Endodermal cell (in vitro differentiated cells): Measurements from ENCODE around the gene ANO1. TPM values are rescaled to one million over a fixed set of nuclear protein-coding genes. Genes with fewer than 3 reads are reported as not detected.

Source experiments
- DNase-seq: peaks from one replicate; pipeline ENCODE4 v3.0.0-alpha.2; 2017
- H3K27ac ChIP-seq: 2 replicates; pipeline ENCODE4 v1.5.1; 2013; ENCODE audit warnings: mild to moderate bottlenecking, low read depth, low read length, moderate library complexity
- H3K27me3 ChIP-seq: 2 replicates; pipeline ENCODE4 v1.6.1; 2013; ENCODE audit warnings: mild to moderate bottlenecking, low read length, moderate library complexity; ENCODE audit not compliant: insufficient read depth, control insufficient read depth, poor library complexity, severe bottlenecking
- H3K36me3 ChIP-seq: 2 replicates; pipeline ENCODE4 v1.7.0; 2013; ENCODE audit warnings: mild to moderate bottlenecking, low read length, moderate library complexity; ENCODE audit not compliant: control insufficient read depth, insufficient read depth
- H3K4me1 ChIP-seq: one replicate; pipeline ENCODE4 v1.7.0; 2013; ENCODE audit warnings: low read length; ENCODE audit not compliant: control insufficient read depth, insufficient read depth
- H3K4me3 ChIP-seq: 2 replicates; pipeline ENCODE4 v1.5.1; 2013; ENCODE audit warnings: mild to moderate bottlenecking, low read length, moderate library complexity
- H3K9ac ChIP-seq: 2 replicates; pipeline ENCODE4 v1.6.1; 2013; ENCODE audit warnings: mild to moderate bottlenecking, low read length, moderate library complexity; ENCODE audit not compliant: poor library complexity, severe bottlenecking; ENCODE audit errors: extremely low read depth
- H3K9me3 ChIP-seq: 2 replicates; pipeline ENCODE4 v1.6.1; 2013; ENCODE audit warnings: mild to moderate bottlenecking, low read length, moderate library complexity; ENCODE audit not compliant: control insufficient read depth
- H3K27ac Mint-ChIP-seq: 2 replicates; pipeline ENCODE4 v1.8.0; 2020; ENCODE audit warnings: mixed read lengths
- H3K27me3 Mint-ChIP-seq: 2 replicates; pipeline ENCODE4 v1.8.0; 2021; ENCODE audit warnings: mild to moderate bottlenecking, mixed read lengths; ENCODE audit not compliant: insufficient read depth
- H3K36me3 Mint-ChIP-seq: 2 replicates; pipeline ENCODE4 v1.8.0; 2020; ENCODE audit warnings: low read depth, mixed read lengths
- H3K4me1 Mint-ChIP-seq: 2 replicates; pipeline ENCODE4 v1.8.0; 2020; ENCODE audit warnings: mixed read lengths
- H3K4me3 Mint-ChIP-seq: 2 replicates; pipeline ENCODE4 v1.8.0; 2020; ENCODE audit warnings: mild to moderate bottlenecking, moderate library complexity, mixed read lengths
- H3K9me3 Mint-ChIP-seq: 2 replicates; pipeline ENCODE4 v1.8.0; 2020; ENCODE audit warnings: mild to moderate bottlenecking, mixed read lengths
- WGBS, 2 experiments: methylation state at CpG; one replicate each; pipeline versions ENCODE4 v1.1.5 to v1.1.7; 2013; ENCODE audit warnings: missing lambda C conversion rate in 2 of 2, mixed read lengths in 1 of 2; ENCODE audit not compliant: insufficient coverage in 1 of 2, insufficient read length in 1 of 2; 5-methylcytosine and 5-hydroxymethylcytosine counted together
- total RNA-seq, 2 donors: library from RNA; stranded (reverse); fragmentation: NEBNext Ultra II Directional in 1 of 2; extraction: Animal tissue kit (Norgen Biotek cat#: 25700) in 1 of 2; gene quantifications; 2 replicates in 1 of 2; 3 replicates in 1 of 2; pipeline ENCODE4 v1.2.1, GENCODE V29; 2021
- TF ChIP-seq, protein P1 (sequence below): fragments of 200-600 bp; sonication (generic); conservative IDR thresholded peaks from 2 replicates; pipeline ENCODE4 v1.5.0; 2021; ENCODE audit warnings: antibody characterized with exemption, mild to moderate bottlenecking

ANO1 gene
- total RNA-seq, 2 donors from 2014 or later = 3.0 to 7.7 TPM

DNA sequence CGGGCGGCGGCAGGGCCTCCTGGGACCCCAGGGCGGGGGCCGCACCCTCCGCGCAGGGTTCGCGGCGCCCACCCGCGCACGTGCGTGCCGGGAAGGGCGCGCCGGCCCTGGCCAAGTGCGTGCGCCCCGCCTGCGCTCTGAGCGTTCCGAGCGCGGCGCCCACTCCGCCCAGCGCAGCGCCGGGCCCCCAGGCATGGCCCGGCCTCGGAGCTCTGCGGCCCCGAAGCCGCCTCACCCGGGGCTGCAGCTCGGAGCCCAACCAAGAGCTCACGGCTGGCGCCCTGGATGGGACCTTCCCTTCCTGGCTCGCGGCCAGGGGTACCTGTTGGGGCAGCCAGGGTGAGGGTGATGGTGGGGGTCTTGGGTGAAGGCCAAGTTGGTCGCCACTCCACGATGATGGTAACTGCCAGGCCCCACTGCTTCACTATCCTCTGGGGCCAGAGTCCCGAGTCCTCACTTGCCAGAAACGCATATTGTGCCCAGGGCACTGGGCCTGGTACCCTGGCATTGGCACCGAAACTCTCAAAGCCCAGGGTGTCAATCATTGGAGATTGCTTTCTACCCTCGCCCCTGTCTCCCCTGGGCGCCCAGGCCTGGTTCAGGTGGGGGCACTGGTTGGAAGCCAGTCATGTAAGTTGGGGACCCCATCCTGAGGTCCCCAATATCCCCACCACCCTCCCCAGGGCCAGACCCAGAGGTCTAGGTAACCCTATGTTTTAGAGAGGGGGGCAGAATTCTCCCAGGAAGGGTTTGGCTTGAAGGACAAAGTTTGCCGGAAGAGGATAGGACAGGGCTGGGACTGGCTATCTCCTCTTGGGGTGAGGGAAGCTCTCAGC, 882 bp downstream of the ANO1 start:
- TF ChIP-seq, protein P1, sequence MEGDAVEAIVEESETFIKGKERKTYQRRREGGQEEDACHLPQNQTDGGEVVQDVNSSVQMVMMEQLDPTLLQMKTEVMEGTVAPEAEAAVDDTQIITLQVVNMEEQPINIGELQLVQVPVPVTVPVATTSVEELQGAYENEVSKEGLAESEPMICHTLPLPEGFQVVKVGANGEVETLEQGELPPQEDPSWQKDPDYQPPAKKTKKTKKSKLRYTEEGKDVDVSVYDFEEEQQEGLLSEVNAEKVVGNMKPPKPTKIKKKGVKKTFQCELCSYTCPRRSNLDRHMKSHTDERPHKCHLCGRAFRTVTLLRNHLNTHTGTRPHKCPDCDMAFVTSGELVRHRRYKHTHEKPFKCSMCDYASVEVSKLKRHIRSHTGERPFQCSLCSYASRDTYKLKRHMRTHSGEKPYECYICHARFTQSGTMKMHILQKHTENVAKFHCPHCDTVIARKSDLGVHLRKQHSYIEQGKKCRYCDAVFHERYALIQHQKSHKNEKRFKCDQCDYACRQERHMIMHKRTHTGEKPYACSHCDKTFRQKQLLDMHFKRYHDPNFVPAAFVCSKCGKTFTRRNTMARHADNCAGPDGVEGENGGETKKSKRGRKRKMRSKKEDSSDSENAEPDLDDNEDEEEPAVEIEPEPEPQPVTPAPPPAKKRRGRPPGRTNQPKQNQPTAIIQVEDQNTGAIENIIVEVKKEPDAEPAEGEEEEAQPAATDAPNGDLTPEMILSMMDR = no peak
- no peaks in the 10 kb centered on the region for H3K36me3 ChIP-seq
- H3K9ac ChIP-seq = no peak overlapping the region
- Mint-ChIP-seq H3K4me1 (peaks cover 3% of the 10 kb centered on the region), H3K27me3 (peaks cover 73% of the 10 kb centered on the region), H3K27ac (no peak overlapping the region), H3K9me3 (no peaks in the 10 kb centered on the region), H3K4me3 (peak overlapping the region; percentile 35), H3K36me3 (no peaks in the 10 kb centered on the region)
- 31 to 32% methylated on average over 17 to 50 of the region's 50 CpGs for WGBS, 2 experiments
- H3K4me1 ChIP-seq = no peaks in the 10 kb centered on the region
- no peak for DNase-seq
- H3K27ac ChIP-seq = no peak overlapping the region
- no peaks in the 10 kb centered on the region for H3K9me3 ChIP-seq
- H3K27me3 ChIP-seq = peaks cover 82% of the 10 kb centered on the region
- no peak overlapping the region for H3K4me3 ChIP-seq

- 83 to 86% methylated on average over 3 to 5 of the region's 5 CpGs for WGBS, 2 experiments
- H3K4me1 ChIP-seq = no peaks in the 10 kb centered on the region
- TF ChIP-seq, protein P1 = no peak
- no peak overlapping the region for H3K27ac Mint-ChIP-seq
- H3K9me3 Mint-ChIP-seq = no peaks in the 10 kb centered on the region
- no peaks in the 10 kb centered on the region for H3K9me3 ChIP-seq
- no peaks in the 10 kb centered on the region for H3K36me3 ChIP-seq
- DNase-seq = peak; percentile 42
- no peak overlapping the region for H3K4me3 ChIP-seq
- H3K27me3 Mint-ChIP-seq = peaks cover 68% of the 10 kb centered on the region
- H3K9ac ChIP-seq = no peak overlapping the region
- H3K27me3 ChIP-seq = peaks cover 75% of the 10 kb centered on the region
- H3K36me3 Mint-ChIP-seq = no peaks in the 10 kb centered on the region
- H3K4me3 Mint-ChIP-seq = peak overlapping the region; percentile 35
- peaks cover 2% of the 10 kb centered on the region for H3K4me1 Mint-ChIP-seq
- no peak overlapping the region for H3K27ac ChIP-seq
Measured at GRCh38 chr11:70079691-70080090, 1.6 kb downstream of the ANO1 start.

DNA sequence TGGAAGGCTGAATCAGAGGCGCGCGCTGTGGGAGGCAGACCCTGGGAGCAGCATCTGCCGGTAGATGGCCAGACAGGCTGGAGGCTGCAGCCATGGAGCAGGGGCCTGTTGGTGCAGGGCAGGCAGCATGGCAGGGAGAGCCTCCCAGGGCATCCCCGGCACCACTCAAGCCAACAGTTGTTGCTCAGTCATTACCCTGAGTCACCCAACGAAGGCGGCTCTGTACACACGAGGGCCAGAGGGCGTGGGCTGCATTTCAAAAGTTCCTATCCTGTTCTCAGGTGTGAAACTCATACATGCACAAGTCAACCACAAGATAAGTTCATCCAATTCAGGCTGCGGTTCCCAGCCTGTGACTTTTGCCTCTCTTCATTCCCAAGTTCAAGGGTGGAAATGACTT, 2.6 kb downstream of the ANO1 start:
- H3K27me3 Mint-ChIP-seq = peaks cover 57% of the 10 kb centered on the region
- H3K36me3 ChIP-seq = no peaks in the 10 kb centered on the region
- no peaks in the 10 kb centered on the region for H3K9me3 ChIP-seq
- H3K36me3 Mint-ChIP-seq = no peaks in the 10 kb centered on the region
- TF ChIP-seq, protein P1 = no peak
- no peak overlapping the region for H3K4me3 ChIP-seq
- no peaks in the 10 kb centered on the region for H3K4me1 ChIP-seq
- peaks cover 64% of the 10 kb centered on the region for H3K27me3 ChIP-seq
- no peak overlapping the region for H3K27ac ChIP-seq
- H3K9me3 Mint-ChIP-seq = no peaks in the 10 kb centered on the region
- no peak overlapping the region for H3K4me3 Mint-ChIP-seq
- H3K4me1 Mint-ChIP-seq = peaks cover 2% of the 10 kb centered on the region
- H3K27ac Mint-ChIP-seq = no peak overlapping the region
- no peak overlapping the region for H3K9ac ChIP-seq
- 89 to 95% methylated on average over 9 to 10 of the region's 10 CpGs for WGBS, 2 experiments
- no peak for DNase-seq
